Neural progenitor cell (in vitro differentiated cells): ENCODE measurements around the gene ADGRF5. TPM values are rescaled to one million over a fixed set of nuclear protein-coding genes. Genes with fewer than 3 reads are reported as not detected.

Source experiments
- DNase-seq: peaks from one replicate; pipeline ENCODE4 v3.0.0-alpha.2; 2016; ENCODE audit warnings: low spot score
- H2AFZ ChIP-seq: fragments of 200-600 bp; sonication (generic); replicated peaks from 2 replicates; pipeline ENCODE4 v1.6.1; 2016; ENCODE audit warnings: antibody characterized with exemption
- H3F3A ChIP-seq: fragments of 200-600 bp; sonication (generic); 2 replicates; pipeline ENCODE4 v1.6.1; 2016; ENCODE audit warnings: antibody characterized with exemption, low read depth
- H3K27ac ChIP-seq: fragments of 200-600 bp; sonication (generic); 2 replicates; pipeline ENCODE4 v1.5.1; 2016; ENCODE audit warnings: mild to moderate bottlenecking
- H3K27me3 ChIP-seq: fragments of 200-600 bp; sonication (generic); 2 replicates; pipeline ENCODE4 v1.6.1; 2016; ENCODE audit warnings: mild to moderate bottlenecking, moderate library complexity
- H3K36me3 ChIP-seq: fragments of 200-600 bp; sonication (generic); 2 replicates; pipeline ENCODE4 v1.5.1; 2016
- H3K4me1 ChIP-seq: fragments of 200-600 bp; sonication (generic); 2 replicates; pipeline ENCODE4 v1.6.1; 2016; ENCODE audit warnings: mixed run types
- H3K4me2 ChIP-seq: fragments of 200-600 bp; sonication (generic); 2 replicates; pipeline ENCODE4 v1.6.1; 2016
- H3K4me3 ChIP-seq: fragments of 200-600 bp; sonication (generic); 2 replicates; pipeline ENCODE4 v1.5.1; 2016
- H3K79me2 ChIP-seq: fragments of 200-600 bp; sonication (generic); 2 replicates; pipeline ENCODE4 v1.6.1; 2016; ENCODE audit warnings: low read depth
- H3K9ac ChIP-seq: fragments of 200-600 bp; sonication (generic); 2 replicates; pipeline ENCODE4 v1.6.1; 2016
- H3K9me3 ChIP-seq: fragments of 200-600 bp; sonication (generic); 2 replicates; pipeline ENCODE4 v1.5.1; 2016; ENCODE audit warnings: low read depth
- H4K20me1 ChIP-seq: fragments of 200-600 bp; sonication (generic); 2 replicates; pipeline ENCODE4 v1.6.1; 2016; ENCODE audit warnings: low read depth
- H3K27ac Mint-ChIP-seq: 3 replicates; pipeline ENCODE4 v1.8.0; 2021; ENCODE audit warnings: mixed read lengths
- H3K27me3 Mint-ChIP-seq: 2 replicates; pipeline ENCODE4 v1.8.0; 2022; ENCODE audit warnings: low read depth, mild to moderate bottlenecking, inconsistent platforms, moderate library complexity, mixed read lengths; ENCODE audit not compliant: insufficient read depth
- H3K36me3 Mint-ChIP-seq: 3 replicates; pipeline ENCODE4 v1.8.0; 2021; ENCODE audit warnings: mixed read lengths
- H3K4me1 Mint-ChIP-seq: 3 replicates; pipeline ENCODE4 v1.8.0; 2021; ENCODE audit warnings: mixed read lengths
- H3K4me3 Mint-ChIP-seq: 3 replicates; pipeline ENCODE4 v1.8.0; 2021; ENCODE audit warnings: mild to moderate bottlenecking, moderate library complexity, mixed read lengths
- H3K9me3 Mint-ChIP-seq: 3 replicates; pipeline ENCODE4 v1.8.0; 2020; ENCODE audit warnings: mixed read lengths
- EZH2 ChIP-seq: fragments of 200-600 bp; sonication (generic); IDR thresholded peaks from 2 replicates; pipeline ENCODE4 v1.6.1; 2017; ENCODE audit warnings: antibody characterized with exemption, mild to moderate bottlenecking, moderate library complexity
- EZH2phosphoT487 ChIP-seq: fragments of 200-600 bp; sonication (generic); IDR thresholded peaks from 2 replicates; pipeline ENCODE4 v1.6.1; 2017; ENCODE audit warnings: antibody characterized with exemption
- total RNA-seq: library from RNA; depleted of rRNA; stranded (reverse); fragments of >200 nt; gene quantifications from 2 replicates; pipeline ENCODE4 v1.2.3, GENCODE V29; 2015; ENCODE audit warnings: low replicate concordance
- TF ChIP-seq, protein P1 (sequence below): fragments of 200-600 bp; sonication (generic); IDR thresholded peaks from 2 replicates; pipeline ENCODE4 v1.5.1; 2017; ENCODE audit warnings: antibody characterized with exemption, mild to moderate bottlenecking

The ADGRF5 gene
- total RNA-seq, 1 donor from 2014 or later = not detected

DNA sequence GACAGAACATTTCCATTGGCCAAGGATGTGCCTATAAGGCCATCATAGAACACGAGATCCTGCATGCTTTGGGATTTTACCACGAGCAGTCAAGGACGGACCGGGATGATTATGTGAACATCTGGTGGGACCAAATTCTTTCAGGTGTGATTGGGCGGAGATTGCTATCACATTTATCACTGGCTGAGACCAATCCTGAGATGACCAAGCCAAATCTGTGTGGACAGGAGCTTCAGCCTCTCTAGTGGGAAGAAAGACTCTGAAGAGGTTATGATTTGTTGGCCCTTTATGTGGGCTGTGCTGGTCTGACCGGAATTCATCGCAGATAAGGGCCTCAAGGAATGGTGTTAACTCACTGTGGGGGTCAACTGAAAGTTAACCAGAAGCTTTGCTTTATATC is 102.2 kb downstream of the ADGRF5 start:
- Histone ChIP-seq H3F3A (no peaks in the 10 kb centered on the region), H3K4me1 (no peaks in the 10 kb centered on the region), H3K4me3 (no peak overlapping the region), H3K4me2 (no peak overlapping the region), H4K20me1 (no peaks in the 10 kb centered on the region), H3K9me3 (no peaks in the 10 kb centered on the region), H3K79me2 (no peaks in the 10 kb centered on the region), H3K27ac (no peak overlapping the region), H3K36me3 (no peaks in the 10 kb centered on the region), H3K9ac (no peak overlapping the region), H3K27me3 (no peaks in the 10 kb centered on the region), H2AFZ (no peak overlapping the region)
- no peaks in the 10 kb centered on the region for H3K27me3 Mint-ChIP-seq
- H3K36me3 Mint-ChIP-seq = no peaks in the 10 kb centered on the region
- H3K4me3 Mint-ChIP-seq = no peak overlapping the region
- H3K27ac Mint-ChIP-seq = no peak overlapping the region
- no peaks in the 10 kb centered on the region for H3K9me3 Mint-ChIP-seq
- DNase-seq = no peak
- H3K4me1 Mint-ChIP-seq = no peaks in the 10 kb centered on the region
- TF ChIP-seq EZH2 = no peak
- TF ChIP-seq EZH2phosphoT487 = no peak
- TF ChIP-seq, protein P1, sequence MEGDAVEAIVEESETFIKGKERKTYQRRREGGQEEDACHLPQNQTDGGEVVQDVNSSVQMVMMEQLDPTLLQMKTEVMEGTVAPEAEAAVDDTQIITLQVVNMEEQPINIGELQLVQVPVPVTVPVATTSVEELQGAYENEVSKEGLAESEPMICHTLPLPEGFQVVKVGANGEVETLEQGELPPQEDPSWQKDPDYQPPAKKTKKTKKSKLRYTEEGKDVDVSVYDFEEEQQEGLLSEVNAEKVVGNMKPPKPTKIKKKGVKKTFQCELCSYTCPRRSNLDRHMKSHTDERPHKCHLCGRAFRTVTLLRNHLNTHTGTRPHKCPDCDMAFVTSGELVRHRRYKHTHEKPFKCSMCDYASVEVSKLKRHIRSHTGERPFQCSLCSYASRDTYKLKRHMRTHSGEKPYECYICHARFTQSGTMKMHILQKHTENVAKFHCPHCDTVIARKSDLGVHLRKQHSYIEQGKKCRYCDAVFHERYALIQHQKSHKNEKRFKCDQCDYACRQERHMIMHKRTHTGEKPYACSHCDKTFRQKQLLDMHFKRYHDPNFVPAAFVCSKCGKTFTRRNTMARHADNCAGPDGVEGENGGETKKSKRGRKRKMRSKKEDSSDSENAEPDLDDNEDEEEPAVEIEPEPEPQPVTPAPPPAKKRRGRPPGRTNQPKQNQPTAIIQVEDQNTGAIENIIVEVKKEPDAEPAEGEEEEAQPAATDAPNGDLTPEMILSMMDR = no peak

DNA sequence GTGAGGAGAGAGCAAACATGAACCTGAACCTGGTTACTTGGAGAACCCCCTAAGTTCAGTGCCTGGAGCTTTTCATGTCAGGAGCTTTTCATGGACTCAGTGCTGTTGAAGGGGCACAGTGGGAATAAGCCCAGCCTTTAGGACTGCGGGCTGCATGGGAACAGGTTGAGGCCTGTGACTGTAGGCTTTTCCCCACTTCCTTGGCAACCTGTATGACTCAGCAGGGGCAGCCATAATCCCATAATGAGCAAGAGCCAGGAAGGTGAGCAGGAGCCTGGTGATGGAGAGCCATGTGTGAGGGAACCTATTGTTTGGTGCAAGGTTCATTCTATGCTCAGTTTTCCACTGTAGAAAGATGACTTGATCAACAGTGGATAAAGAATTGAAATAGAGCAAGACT is 105.1 kb downstream of the ADGRF5 start:
- Histone ChIP-seq H3K9ac (no peak overlapping the region), H3K27ac (no peak overlapping the region), H3K27me3 (no peaks in the 10 kb centered on the region), H2AFZ (no peak overlapping the region), H3K79me2 (no peaks in the 10 kb centered on the region), H3K4me2 (no peak overlapping the region), H3K4me3 (no peak overlapping the region), H3F3A (no peaks in the 10 kb centered on the region), H4K20me1 (no peaks in the 10 kb centered on the region), H3K36me3 (no peaks in the 10 kb centered on the region), H3K4me1 (no peaks in the 10 kb centered on the region), H3K9me3 (no peaks in the 10 kb centered on the region)
- Mint-ChIP-seq H3K27me3 (no peaks in the 10 kb centered on the region), H3K4me3 (no peak overlapping the region), H3K9me3 (no peaks in the 10 kb centered on the region), H3K36me3 (no peaks in the 10 kb centered on the region), H3K4me1 (no peaks in the 10 kb centered on the region), H3K27ac (no peak overlapping the region)
- no peak for DNase-seq
- TF ChIP-seq EZH2 = no peak
- TF ChIP-seq, protein P1 = no peak
- no peak for TF ChIP-seq EZH2phosphoT487

DNA sequence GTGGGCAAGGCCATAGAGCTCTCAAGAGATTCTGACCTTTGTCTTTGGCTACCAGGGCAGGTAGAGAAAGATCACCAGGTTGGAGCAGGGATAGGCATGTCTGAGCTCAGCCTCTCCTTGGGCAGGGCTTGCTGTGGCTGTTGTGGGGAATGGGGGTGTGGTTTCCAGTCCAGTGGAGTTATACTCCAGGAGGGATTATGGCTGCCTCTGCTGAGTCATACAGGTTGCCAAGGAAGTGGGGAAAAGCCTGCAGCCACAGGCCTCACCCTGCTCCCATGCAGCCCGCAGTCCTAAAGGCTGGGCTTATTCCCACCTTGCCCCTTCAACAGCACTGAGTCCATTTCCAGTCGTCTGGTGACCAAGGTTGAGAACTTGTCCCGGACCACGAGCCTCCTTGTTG is 106.6 kb downstream of the ADGRF5 start:
- Mint-ChIP-seq H3K27ac (no peak overlapping the region), H3K4me1 (no peaks in the 10 kb centered on the region), H3K9me3 (no peaks in the 10 kb centered on the region), H3K4me3 (no peak overlapping the region), H3K27me3 (no peaks in the 10 kb centered on the region), H3K36me3 (no peaks in the 10 kb centered on the region)
- no peak overlapping the region for H2AFZ ChIP-seq
- TF ChIP-seq, protein P1 = no peak
- TF ChIP-seq EZH2 = no peak
- TF ChIP-seq EZH2phosphoT487 = no peak
- H3K27ac ChIP-seq = no peak overlapping the region
- H3K4me1 ChIP-seq = no peaks in the 10 kb centered on the region
- no peaks in the 10 kb centered on the region for H3F3A ChIP-seq
- no peak for DNase-seq
- no peaks in the 10 kb centered on the region for H3K27me3 ChIP-seq
- no peak overlapping the region for H3K4me2 ChIP-seq
- H3K36me3 ChIP-seq = no peaks in the 10 kb centered on the region
- no peaks in the 10 kb centered on the region for H3K9me3 ChIP-seq
- H3K4me3 ChIP-seq = no peak overlapping the region
- H4K20me1 ChIP-seq = no peaks in the 10 kb centered on the region
- no peaks in the 10 kb centered on the region for H3K79me2 ChIP-seq
- H3K9ac ChIP-seq = no peak overlapping the region

DNA sequence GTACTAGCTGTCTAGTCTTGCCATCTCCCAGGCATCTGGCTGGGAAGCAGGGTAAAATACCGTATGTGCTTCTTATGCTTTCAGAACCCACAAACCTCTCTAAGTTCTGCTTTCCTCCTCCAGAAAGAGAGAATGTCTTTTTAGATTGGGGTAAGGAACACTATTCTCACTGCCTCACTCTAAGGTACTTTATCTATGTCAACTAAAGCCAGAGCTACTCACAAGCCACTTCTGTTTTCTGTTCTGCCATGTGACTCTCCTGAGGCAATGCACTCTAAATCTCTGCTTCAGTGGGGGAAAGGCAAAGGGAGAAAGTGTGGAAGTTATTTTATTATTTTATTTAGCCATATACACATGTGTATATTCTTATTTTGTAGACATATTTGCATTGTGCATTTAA is 112.9 kb downstream of the ADGRF5 start:
- H3K4me3 Mint-ChIP-seq = no peak overlapping the region
- Histone ChIP-seq H3K79me2 (no peaks in the 10 kb centered on the region), H3K4me3 (no peak overlapping the region), H3K4me2 (no peak overlapping the region), H4K20me1 (no peaks in the 10 kb centered on the region), H3K27ac (no peak overlapping the region), H3K27me3 (no peaks in the 10 kb centered on the region), H3K4me1 (no peaks in the 10 kb centered on the region), H3K36me3 (no peaks in the 10 kb centered on the region), H3K9ac (no peak overlapping the region), H2AFZ (no peak overlapping the region), H3K9me3 (no peaks in the 10 kb centered on the region), H3F3A (no peaks in the 10 kb centered on the region)
- H3K9me3 Mint-ChIP-seq = no peaks in the 10 kb centered on the region
- no peaks in the 10 kb centered on the region for H3K27me3 Mint-ChIP-seq
- no peaks in the 10 kb centered on the region for H3K4me1 Mint-ChIP-seq
- H3K27ac Mint-ChIP-seq = no peak overlapping the region
- no peaks in the 10 kb centered on the region for H3K36me3 Mint-ChIP-seq
- no peak for DNase-seq
- TF ChIP-seq EZH2 (no peak), EZH2phosphoT487 (no peak)
- TF ChIP-seq, protein P1 = no peak
